Stimulated activated CD4-positive, alpha-beta T cell treated with anti-CD3 and anti-CD28 coated beads, Interleukin-2, amount 100 ng/mL, for 24 hours (primary cell): ENCODE data around the gene ONECUT1.
"Not testable (repeated sequence)": the region's sequence is repeated elsewhere in the genome, so short reads cannot be mapped to it uniquely, and the experiment has no call there.

ENCODE experiments used
- DNase-seq, 2 donors: peaks; one replicate each; pipeline ENCODE4 v3.0.0-alpha.2; 2020

ONECUT1 gene

DNA sequence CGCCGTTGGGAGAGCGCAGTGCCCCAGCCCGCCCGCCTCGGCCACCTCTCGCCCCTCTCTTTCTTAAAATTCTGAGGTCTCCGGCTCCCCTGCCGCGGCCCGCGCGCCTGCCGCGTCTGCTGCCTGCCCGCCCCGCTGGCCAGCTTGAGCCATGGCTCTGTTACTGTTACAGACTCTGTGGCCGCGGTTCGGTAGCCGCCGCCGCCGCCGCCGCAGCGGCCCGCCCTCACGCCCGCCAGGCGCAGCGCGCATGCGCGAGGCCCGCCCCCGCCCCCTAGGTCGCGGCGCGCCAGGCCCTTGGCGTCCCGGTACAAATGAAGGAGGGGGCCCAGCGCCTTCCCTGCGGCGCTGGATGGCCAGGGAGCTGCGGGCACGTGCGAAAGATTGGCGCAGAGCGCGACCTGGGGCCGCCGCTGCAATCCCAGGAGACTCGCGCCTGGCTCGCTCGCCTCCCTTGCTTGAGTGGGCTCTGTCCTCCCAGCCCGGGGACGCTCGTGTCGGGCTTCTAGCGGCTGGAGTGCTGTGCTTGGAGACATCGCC lies at the start of gene ONECUT1:
ONECUT1 (minus strand) TSS at position 168 of the 540 bp plus-strand sequence. CDS start 452 bp downstream, outside the sequence.
- DNase-seq: peak; percentile 61 to 71

DNA sequence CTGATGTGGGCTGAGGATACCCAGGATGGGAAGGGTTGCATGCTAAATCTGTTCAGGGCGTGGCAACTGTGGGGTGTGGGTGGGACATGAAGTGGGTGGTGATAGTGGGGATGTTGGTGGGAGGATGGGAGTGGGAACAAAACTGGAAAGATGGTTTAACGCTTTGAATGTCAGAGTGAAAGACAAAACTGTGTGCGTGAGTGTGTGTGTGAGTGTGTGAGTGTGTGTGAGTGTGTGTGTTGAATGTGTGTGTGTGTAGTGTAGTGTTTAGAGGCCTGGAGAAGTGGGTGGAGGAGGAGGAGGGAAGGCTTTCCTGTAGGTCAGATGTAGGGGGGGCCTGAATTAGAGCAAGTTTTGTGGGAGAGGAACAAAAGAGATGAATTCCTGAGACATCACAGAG lies 44.2 kb upstream of the ONECUT1 start:
- no peak for DNase-seq

DNA sequence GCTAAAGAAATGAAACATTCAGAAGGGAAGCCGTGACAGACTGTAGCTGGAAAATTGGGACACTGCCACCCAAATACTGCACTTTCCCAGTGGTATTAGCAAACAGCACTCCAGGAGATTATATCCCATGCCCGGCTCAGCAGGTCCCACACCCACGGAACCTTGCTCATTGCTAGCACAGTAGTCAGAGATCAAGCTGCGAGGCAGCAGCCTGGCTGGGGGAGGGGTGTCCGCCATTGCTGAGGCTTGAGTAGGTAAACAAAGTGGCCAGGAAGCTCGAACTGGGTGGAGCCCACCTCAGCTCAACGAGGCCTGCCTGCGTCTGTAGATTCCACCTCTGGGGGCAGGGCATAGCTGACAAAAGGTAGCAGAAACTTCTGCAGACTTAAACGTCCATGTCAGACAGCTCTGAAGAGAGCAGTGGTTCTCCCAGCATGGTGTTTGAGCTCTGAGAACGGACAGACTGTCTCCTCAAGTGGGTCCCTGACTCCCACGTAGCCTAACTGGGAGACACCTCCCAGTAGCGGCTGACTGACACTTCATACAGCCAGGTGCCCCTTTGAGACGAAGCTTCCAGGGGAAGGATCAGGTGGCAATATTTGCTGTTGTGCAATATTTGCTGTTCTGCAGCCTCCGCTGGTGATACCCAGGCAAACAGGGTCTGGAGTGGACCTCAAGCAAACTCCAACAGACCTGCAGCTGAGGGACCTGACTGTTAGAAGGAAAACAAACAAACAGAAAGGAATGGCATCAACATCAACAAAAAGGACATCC lies 34.2 kb upstream of the ONECUT1 start:
- not testable (repeated sequence) for DNase-seq

DNA sequence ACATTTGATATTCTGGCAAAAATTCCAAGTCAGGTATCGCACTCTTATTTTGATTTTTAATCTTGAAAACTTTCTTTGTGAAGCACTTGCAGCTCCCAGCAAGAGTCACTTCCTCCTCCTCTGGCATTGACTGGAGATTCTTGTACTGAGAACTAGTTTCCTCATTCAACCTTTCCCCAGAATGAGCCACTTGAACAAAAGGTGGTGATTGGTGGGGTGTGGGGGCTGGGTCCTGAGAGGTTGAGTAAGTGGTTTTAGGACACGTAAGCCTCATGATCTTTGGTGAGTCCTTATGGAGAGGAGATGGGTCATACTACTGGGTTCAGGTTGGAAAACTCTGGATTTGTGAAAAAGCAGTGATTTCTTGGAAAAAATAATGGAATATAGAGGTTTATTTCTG lies 32.3 kb upstream of the ONECUT1 start:
- no peak for DNase-seq

DNA sequence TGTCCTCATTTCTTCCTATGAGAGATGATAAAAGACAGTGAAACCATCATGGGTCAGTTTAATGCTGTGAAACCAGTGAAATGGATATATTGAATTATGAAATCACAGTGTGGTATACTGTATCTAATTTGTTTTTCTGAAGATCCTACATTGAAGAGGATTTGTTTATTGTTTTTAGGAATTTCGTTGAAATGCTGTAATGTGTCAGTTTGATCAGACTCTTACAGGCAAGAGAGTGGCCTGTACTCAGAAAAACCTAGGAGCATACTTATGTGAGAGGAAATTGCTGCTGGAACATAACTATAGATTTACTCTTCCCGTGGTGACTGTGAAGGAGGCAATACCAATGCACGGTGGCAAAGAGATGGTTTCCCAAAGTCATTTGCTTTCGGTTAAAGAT lies 29.1 kb upstream of the ONECUT1 start:
- no peak for DNase-seq

DNA sequence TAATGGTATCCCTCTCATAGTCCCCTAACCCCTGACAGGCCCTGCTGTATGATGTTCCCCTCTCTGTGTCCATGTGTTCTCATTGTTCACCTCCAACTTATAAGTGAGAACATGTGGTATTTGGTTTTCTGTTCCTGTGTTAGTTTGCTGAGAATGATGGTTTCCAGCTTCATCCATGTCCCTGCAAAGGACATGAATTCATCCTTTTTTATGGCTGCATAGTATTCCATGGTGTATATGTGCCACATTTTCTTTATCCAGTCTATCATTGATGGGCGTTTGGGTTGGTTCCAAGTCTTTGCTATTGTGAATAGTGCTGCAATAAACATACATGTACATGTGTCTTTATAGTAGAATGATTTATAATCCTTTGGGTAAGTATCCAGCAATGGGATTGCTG lies 25.8 kb upstream of the ONECUT1 start:
- DNase-seq: not testable (repeated sequence)

DNA sequence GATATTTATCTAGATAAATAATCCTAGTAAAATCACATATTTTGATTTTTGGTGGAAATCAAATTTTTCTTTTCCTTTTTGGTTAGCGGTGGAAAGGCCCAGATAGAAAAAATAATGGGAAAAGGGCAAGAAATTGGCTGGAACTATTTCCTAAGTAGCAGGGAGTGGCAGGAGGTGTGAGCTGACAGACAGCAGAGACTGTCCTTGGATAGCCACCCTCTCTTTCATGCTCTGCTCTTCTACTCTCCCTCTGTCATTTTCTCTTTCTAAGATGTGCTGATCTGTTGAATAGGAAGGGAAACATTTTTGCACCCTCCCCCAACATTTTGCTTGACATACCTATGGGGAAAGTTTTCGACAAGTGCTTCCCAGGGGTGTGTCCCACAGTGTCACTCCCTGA lies 18.9 kb upstream of the ONECUT1 start:
- DNase-seq: no peak

DNA sequence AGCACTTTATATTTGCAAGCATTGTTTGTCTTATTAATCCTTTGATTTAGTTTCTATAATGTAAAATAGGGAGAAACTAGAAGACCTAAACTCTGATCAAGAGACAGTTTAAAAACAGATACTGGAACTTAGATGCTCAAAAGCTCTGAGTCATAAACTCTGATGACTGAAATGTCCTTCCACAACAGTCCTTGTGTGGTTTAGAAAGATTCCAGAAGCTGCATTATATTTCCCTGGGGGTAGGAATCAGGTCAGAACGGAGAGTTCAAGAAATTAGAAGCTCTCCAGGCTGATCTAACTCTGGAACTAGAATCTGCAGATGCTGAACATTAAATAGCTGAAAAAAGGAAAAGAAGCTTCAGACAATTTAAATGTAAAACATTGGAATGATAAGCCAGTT lies 18.3 kb upstream of the ONECUT1 start:
- no peak for DNase-seq

DNA sequence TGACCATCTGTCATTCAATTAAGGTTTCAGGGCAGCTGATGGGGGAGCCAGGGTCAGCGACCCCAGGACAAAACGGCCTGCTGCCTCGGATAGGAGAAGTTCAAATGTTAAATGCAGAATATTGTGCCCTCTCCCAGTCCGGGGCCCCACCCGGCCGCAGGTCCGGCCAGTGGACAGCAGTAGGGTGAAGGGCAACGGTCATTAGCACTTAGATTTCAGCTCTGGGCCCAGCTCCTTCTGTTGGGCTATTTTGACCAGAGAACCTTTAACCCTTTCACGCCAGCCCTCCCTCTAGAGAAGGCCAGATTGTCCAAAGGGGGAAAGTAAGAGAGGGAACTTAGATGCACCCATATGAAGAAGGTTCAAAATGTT lies 16.1 kb upstream of the ONECUT1 start:
- no peak for DNase-seq

DNA sequence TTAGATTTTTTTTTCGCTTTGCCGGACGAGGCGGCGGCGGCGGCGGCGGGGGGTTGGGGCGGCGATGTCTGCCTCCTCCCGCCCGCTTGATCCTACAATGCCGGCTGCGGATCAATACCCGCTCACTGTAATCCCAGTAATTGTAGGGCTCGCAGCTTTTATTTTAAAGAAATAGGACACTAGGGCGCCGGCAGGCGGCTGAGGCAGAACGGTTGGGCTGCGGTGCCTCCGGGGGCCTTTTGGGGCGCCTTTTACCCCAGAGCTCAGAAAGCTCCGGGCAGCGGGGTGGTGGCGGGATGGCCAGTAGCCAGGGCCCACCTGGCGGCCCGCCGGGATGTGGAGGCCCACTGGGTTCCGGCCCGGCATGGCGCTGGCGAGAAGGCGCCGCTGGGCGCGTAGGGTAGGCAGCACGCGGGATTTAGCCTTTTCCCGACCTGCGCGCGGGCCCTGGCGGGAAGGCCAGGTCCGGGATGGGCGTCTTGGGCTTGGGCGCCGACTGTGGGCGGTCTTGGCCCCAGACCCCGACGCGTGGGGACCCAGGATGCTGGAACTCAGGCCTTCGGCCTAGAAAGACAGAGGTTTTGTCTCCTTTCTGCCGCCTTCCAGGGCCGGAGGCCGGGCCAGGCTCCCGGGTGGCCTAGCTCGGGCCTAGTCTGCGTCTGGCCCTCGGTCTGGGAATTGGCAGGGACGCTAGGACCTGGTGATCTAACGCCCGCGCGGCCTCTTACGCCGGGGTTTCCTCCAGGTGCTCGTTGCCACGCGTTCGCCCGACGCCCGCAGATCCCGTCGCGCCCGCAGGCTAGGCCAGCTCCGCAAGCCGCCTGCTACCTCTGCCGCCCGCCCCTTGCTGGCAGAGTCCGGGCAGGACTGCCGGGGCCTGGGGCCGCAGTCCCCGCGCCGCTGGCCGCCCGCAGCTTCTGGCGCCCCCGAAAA lies 15.5 kb upstream of the ONECUT1 start:
- DNase-seq: no peak

DNA sequence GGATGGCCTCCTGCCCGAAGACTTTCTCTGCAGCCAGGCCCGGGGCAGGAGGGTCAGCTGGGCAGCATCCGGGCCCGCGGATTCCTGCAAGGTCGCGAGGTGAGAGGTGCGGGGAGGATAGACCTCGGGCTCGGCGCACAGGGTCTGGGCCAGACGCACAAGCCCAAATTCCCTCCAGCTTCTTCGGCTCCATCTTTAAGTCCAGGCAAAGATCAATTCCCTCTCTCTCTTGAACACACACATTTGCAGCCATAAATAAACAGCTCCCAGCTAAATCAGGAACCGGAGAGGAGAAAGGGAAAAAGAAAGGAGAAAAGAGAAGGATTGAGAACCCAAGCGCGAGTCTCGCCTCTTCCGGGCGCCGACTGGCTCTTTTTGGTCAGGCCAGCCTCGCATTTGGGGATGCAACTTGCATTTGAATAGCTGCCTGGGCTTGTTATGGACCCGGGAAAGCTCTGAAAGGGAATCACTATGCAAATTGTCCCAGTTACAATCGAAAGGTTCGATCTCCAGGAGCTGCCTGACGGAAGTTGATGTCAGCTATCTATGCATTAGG lies 14.5 kb upstream of the ONECUT1 start:
- no peak for DNase-seq

DNA sequence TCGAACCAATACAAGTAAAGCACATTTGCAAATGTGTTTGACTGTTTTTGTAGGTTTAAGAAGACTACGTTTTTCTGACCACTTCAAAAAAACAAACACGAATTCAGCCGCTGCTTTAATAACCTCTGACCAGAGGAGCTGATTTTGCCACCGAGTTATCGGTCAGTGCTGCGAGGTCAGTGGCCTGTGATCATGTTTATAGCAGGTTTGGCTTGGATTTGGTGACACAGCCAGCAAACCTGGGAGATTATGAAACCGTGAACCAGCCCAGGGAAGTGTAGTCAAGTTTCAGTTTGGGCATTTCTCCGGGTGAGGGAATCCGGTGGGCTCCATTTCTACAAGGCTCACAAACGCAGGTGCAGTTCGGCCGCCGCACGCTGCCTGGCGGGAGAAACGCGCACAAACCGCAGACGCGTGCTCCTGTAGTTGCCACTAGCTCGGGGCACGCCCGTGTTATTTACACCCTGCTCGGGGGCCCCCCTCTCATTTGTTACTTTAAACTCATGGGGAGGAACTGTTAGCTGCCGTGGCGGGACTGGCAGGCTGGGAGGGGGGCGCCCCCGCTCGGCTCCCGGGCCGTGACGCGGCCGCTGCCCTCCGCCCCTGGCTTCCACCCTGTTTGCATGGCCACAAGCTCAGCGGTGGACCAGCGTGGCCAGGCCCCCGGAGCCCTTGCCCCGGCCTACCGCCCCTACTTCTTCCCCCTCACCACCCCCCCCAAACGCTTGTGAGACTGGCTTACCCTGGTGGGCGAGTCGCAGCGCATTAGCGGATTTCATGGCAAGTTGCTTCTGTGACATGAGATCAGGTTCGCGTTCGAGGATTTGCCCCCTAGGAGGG lies 13.6 kb upstream of the ONECUT1 start:
- no peak for DNase-seq

DNA sequence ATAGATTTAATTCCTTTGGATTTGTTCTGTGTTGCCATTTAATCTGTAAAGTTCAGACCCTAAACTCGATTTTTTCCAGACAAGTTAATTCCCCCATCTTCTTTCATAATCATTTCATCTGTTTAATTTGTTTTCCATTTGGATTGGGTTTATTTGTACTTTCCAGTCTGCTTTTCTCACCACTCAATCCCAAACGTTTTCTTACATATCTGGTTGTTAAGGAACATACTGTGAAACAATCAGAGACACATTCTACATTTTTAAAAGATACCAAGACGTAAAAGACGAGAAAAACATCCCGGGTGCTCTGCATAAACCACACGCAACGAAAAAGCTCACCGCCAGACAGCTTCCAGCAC lies 13.0 kb upstream of the ONECUT1 start:
- no peak for DNase-seq

DNA sequence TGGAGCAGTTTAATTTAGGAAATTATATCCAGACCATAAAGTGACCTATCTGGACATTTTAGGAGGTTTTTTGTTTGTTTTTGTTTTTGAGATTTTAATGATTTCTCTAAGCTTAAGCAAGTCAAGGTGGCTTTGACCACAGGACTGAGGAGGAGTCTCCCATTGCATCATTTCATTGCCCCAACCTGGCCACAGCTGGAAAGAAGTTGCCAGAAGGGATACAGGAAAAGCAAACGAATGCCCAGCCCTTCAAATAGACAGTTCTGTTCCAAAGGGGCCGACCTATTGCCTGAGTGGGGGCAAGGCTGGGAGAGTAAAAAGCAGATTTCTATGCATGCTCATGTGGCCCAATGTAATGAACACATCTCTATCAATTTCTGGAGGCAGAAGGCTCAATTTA lies 12.0 kb upstream of the ONECUT1 start:
- DNase-seq: no peak

DNA sequence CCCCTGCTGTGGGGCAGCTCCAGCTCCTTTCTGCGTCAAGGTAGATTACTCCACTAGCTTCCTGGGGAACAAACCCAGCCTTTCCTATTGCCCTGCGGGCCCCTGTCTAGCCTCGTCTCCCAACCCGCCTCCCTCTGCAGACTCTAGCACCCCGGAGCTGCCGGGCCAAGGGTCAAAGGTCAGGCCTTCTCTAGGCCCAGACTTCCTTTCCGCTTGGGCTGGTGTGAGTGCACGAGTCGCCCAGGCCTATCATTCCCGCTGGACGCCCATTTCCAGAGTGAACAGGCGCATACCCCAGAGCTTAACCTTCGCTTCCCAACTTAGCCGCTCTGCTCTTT lies 11.6 kb upstream of the ONECUT1 start:
- no peak for DNase-seq

DNA sequence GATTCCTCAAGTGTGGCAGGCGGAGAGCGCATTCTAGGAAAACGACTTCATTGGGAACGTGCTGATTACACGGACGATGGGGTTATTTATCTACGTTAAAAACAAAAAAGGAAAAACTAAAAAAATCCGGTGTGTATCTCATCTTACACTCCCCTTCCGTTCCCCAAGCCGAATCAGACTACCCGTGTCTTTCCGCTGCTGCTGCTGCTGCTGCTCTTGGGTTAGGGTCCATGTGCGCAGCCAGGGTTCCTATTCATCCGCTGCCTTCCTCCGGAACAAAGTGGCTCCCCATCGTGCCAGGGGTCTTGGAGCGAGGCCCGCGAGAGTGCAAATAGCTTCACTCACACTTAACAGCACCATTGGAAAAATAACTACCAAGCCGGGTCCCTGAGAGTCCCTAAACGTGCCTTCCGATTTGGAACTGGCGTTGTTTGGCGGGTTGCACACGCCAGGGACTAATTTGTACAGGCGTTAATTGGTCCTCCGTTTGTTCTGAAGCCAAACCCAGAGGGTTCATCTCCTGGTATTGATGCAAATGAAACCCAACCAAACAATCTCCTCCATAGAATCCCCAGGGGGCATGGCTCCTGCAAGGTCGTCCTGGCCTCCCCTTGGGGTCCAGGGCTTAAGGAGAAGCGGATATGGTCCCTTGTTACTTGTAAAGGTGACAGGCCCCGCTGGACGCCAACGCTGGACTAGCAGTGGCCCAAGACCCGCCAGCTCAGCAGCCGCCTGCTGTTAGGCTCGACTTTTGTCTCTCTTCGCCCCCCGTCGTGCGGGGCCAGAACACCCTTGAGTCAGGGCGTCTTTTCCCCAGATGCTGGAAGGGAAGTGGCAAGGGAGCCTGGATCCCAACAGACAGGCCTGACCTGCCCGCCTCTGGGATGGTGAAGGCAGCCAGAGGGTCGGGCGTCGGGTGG lies 11.0 kb upstream of the ONECUT1 start:
- no peak for DNase-seq

DNA sequence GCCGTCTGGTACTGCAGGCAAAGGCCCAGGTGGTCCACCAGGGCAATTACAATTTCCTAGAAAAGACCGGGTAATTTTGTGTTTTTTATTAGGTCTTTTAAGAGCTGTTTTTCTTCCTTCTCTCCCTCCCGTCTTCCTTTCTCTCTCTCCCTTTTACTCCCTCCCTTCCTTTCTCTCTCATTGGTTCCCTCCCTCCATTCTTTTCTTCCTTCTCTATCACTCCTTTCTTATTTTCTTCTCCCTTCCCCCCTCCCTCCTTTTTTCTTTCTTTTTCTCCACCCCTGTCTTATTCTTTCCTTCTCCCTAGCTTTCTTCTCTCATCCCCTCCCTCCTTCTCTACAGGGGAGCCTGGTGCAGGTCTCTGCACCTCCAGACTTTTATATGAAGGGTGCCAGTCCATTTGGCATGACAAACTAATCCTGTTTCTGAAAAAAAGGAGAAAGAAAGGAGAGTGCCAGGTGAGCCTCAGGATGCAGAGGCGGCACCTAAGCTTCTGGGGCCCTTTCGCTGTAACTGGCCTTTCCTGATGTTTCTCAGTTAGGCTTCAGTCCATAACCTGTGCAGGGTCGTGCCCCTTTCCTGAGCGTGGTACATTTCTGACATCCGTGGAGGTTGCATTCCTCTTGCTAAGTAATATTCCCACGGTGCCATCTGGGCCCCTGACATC lies 9.1 kb upstream of the ONECUT1 start:
- no peak for DNase-seq

DNA sequence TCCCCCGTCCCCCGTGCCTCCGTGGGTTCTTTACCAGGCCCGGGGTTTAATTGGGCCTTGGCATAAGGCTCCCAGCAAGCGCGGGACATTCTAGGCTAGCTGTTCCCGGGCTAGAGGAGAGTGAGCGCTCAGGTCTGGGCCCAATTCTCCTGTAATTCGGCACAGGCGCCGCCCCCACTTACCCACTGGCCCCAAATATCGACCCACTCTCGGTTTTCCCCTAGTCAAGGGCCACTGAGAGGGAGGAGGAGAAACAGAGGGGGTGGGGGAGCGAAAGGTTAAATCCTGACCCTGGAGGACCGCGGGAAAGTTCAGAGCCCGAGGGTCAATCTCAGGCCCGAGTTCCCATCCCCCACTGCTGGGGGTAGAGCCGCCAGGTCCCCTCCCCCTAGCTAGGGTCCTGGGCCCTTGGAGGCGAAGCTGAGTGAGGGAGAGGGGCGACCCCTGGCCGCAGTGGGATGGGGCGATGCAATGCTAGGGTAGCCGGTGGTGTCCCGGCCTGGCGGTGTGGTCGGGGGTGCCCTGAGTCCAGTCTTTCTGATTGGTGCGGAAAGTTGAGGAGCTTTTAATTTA lies 8.5 kb upstream of the ONECUT1 start:
- DNase-seq: no peak

DNA sequence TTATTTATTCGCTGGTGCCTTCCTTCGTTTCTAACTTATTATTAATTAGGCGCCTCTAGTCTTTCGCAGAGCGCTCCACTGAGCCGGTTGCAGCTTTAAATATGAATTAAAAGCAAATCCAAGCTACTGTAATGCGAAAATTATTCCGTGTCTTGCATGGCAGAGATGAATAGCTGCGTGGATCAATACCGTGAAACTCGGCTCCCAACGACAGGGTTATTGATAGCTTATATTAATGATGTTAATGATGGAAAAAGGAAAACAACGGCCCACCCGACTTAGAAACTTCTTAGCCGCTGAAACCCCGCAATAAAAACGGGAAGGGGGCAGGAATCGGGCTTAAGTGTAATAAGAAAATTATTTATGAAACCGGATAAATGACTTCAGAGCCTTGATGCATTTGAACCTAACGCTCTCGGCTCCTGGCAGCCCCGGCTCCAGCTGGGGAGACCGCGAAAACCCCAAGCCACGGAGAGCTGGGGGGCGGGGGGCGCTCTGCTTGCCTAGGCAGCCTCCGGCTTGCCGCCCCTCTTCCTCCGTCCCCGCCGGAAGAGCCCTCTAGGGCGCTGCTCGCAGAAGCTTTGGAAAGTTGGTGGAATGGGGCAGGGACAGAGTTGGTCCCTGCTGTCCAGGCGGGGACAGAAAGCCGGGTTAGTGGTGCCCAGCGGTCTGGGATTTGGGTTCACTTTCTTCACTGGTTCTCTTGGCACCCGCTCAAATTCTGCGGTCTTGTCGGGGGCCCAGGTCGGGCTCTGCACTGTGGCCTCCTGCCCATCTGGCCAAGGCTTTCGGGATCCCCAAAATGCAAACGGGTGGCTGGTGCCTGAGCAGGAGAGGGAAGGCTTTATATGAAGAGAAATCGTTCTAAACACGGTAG lies 7.7 kb upstream of the ONECUT1 start:
- no peak for DNase-seq
